ENCODE data around the gene TOB1. TPM values are rescaled to one million over a fixed set of nuclear protein-coding genes. Genes with fewer than 3 reads are reported as not detected.
A peak's percentile ranks its signal among the peaks of the same experiment; 100 is the strongest.

TOB1 gene, protein sequence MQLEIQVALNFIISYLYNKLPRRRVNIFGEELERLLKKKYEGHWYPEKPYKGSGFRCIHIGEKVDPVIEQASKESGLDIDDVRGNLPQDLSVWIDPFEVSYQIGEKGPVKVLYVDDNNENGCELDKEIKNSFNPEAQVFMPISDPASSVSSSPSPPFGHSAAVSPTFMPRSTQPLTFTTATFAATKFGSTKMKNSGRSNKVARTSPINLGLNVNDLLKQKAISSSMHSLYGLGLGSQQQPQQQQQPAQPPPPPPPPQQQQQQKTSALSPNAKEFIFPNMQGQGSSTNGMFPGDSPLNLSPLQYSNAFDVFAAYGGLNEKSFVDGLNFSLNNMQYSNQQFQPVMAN
- total RNA-seq (100 to 1,000 TPM in 4 of 9 donors, 10 to 100 TPM in 5; 22.4 to 332 (median 81.5) TPM), polyA plus RNA-seq (10 to 100 TPM; 42.9 to 75.4 (median 49.3) TPM)
- long read RNA-seq, donor 1, transcript TOB1-202 (2 exons, 2,229 nt), result major isoform, 28 of 103 reads
- long read RNA-seq, donor 1, partial matches to known transcripts, result 75 of 103 reads
- long read RNA-seq, donor 1, other reads (novel, unspliced or antisense), result 0 of 103 reads
- long read RNA-seq, donor 2, transcript TOB1-202 (2 exons, 2,229 nt), result major isoform, 45 of 45 reads
- long read RNA-seq, donor 2, partial matches to known transcripts, result 0 of 45 reads
- long read RNA-seq, donor 2, other reads (novel, unspliced or antisense), result 0 of 45 reads
- long read RNA-seq, donor 3, transcript TOB1-202 (2 exons, 2,229 nt), result major isoform, 16 of 16 reads
- long read RNA-seq, donor 3, partial matches to known transcripts, result 0 of 16 reads
- long read RNA-seq, donor 3, other reads (novel, unspliced or antisense), result 0 of 16 reads
- long read RNA-seq, donor 4, transcript TOB1-202 (2 exons, 2,229 nt), result major isoform, 10 of 201 reads
- long read RNA-seq, donor 4, partial matches to known transcripts, result 190 of 201 reads
- long read RNA-seq, donor 4, other reads (novel, unspliced or antisense), result 0 of 201 reads
- long read RNA-seq, donor 5, transcript TOB1-202 (2 exons, 2,229 nt), result major isoform, 107 of 122 reads
- long read RNA-seq, donor 5, partial matches to known transcripts, result 0 of 122 reads
- long read RNA-seq, donor 5, other reads (novel, unspliced or antisense), result 14 of 122 reads
- long read RNA-seq, donor 6, transcript TOB1-202 (2 exons, 2,229 nt), result major isoform, 11 of 168 reads
- long read RNA-seq, donor 6, partial matches to known transcripts, result 157 of 168 reads
- long read RNA-seq, donor 6, other reads (novel, unspliced or antisense), result 0 of 168 reads
- long read RNA-seq, donor 7, transcript TOB1-202 (2 exons, 2,229 nt), result major isoform, 6 of 6 reads
- long read RNA-seq, donor 7, partial matches to known transcripts, result 0 of 6 reads
- long read RNA-seq, donor 7, other reads (novel, unspliced or antisense), result 0 of 6 reads
- long read RNA-seq, donor 8, transcript TOB1-202 (2 exons, 2,229 nt), result major isoform, 43 of 43 reads
- long read RNA-seq, donor 8, partial matches to known transcripts, result 0 of 43 reads
- long read RNA-seq, donor 8, other reads (novel, unspliced or antisense), result 0 of 43 reads
- long read RNA-seq, donor 9, transcript TOB1-202 (2 exons, 2,229 nt), result major isoform, 22 of 22 reads
- long read RNA-seq, donor 9, partial matches to known transcripts, result 0 of 22 reads
- long read RNA-seq, donor 9, other reads (novel, unspliced or antisense), result 0 of 22 reads
- long read RNA-seq, donor 10, transcript TOB1-202 (2 exons, 2,229 nt), result major isoform, 8 of 137 reads
- long read RNA-seq, donor 10, partial matches to known transcripts, result 129 of 137 reads
- long read RNA-seq, donor 10, other reads (novel, unspliced or antisense), result 0 of 137 reads

- Histone ChIP-seq H3K4me3 (peak within 1 kb of the TSS; percentile 64 to 96 (median 90)), H3K4me1 (replicated peaks in 1 of 2) (peaks cover 11 to 44% of the 10 kb centered on the region in 2 donors), H3K36me3 (replicated peaks in 1 of 2) (peaks cover 0 to 22% of the 10 kb centered on the region in 2 donors), H3K27me3 (no peaks in the 10 kb centered on the region), H3K9me3 (replicated peaks in 1 of 3) (no peaks in the 10 kb centered on the region), H3K27ac (peak within 1 kb of the TSS; percentile 97 to 100 (median 100))
- intact Hi-C loops (cut with DNase I), result no loop called here
- 0 to 1% (median 1%) methylated on average over 20 to 75 of the region's 75 CpGs for WGBS, 4 donors
- TF ChIP-seq, protein P1, sequence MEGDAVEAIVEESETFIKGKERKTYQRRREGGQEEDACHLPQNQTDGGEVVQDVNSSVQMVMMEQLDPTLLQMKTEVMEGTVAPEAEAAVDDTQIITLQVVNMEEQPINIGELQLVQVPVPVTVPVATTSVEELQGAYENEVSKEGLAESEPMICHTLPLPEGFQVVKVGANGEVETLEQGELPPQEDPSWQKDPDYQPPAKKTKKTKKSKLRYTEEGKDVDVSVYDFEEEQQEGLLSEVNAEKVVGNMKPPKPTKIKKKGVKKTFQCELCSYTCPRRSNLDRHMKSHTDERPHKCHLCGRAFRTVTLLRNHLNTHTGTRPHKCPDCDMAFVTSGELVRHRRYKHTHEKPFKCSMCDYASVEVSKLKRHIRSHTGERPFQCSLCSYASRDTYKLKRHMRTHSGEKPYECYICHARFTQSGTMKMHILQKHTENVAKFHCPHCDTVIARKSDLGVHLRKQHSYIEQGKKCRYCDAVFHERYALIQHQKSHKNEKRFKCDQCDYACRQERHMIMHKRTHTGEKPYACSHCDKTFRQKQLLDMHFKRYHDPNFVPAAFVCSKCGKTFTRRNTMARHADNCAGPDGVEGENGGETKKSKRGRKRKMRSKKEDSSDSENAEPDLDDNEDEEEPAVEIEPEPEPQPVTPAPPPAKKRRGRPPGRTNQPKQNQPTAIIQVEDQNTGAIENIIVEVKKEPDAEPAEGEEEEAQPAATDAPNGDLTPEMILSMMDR (IDR thresholded peaks at IDR 0.05), result peak in 1 of 6 experiments; percentile 14
- peak; percentile 98 to 99 for TF ChIP-seq POLR2A (IDR thresholded peaks at IDR 0.05)
- peak; percentile 98 to 99 (median 98) for DNase-seq
Measured at GRCh38 chr17:50866261-50866949, at the start of gene TOB1. Gene TOB1 (minus strand): TSS chr17:50866354. CDS start chr17:50864017, 2,337 bp downstream.

DNA sequence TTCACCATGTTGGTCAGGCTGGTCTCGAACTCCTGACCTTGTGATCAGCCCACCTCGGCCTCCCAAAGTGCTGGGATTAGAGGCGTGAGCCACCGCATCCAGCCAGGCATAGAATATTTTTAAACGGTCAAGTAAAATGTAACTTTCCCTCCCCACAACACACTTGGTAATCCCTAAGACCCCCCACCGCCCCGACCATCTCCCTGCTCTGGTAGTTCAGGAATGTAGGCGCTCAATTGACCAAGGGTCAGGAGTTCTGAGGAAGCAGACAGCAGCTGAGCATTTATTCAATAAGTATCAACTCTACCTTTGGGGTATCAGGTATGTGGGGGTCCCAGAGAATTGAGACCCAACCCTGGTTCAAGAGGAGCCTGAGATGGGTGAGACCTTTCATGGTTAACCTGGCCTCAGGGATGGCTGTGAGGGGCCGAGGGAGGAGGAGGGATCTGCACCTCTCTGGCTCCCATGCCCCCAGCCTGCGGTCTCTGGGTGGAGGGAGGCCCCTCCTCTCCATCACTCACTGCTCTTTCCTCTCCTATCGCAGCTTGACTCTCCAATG lies 48.4 kb upstream of the TOB1 start:
- 84 to 92% (median 89%) methylated on average over 8 to 11 of the region's 11 CpGs for WGBS, 4 donors

GRCh38 chr17:50913120-50913519 lies 47.0 kb upstream of the TOB1 start:
- no peak for TF ChIP-seq POLR2A (IDR thresholded peaks at IDR 0.05)
- TF ChIP-seq, protein P1 (IDR thresholded peaks at IDR 0.05), result no peak
- no peak overlapping the region for H3K27ac ChIP-seq
- intact Hi-C loops (cut with DNase I), result no loop called here
- H3K9me3 ChIP-seq (replicated peaks in 1 of 3), result no peaks in the 10 kb centered on the region
- H3K27me3 ChIP-seq, result no peaks in the 10 kb centered on the region
- DNase-seq, result no peak
- H3K36me3 ChIP-seq (replicated peaks in 1 of 2), result no peaks in the 10 kb centered on the region
- WGBS, 4 donors, result 54 to 81% (median 73%) methylated on average over 1 to 2 of the region's 2 CpGs
- H3K4me1 ChIP-seq (replicated peaks in 1 of 2), result no peaks in the 10 kb centered on the region
- H3K4me3 ChIP-seq, result no peak overlapping the region

More for the DNA sequence above, 48.4 kb upstream of the TOB1 start:
- H3K36me3 ChIP-seq (replicated peaks in 1 of 2), result no peaks in the 10 kb centered on the region
- no peak for DNase-seq
- peaks cover 0 to 6% of the 10 kb centered on the region in 2 donors for H3K4me1 ChIP-seq (replicated peaks in 1 of 2)
- no peaks in the 10 kb centered on the region for H3K9me3 ChIP-seq (replicated peaks in 1 of 3)
- TF ChIP-seq, protein P1 (IDR thresholded peaks at IDR 0.05), result no peak
- TF ChIP-seq POLR2A (IDR thresholded peaks at IDR 0.05), result no peak
- no peaks in the 10 kb centered on the region for H3K27me3 ChIP-seq
- H3K27ac ChIP-seq, result no peak overlapping the region
- no peak overlapping the region for H3K4me3 ChIP-seq
- intact Hi-C loops (cut with DNase I), result no loop called here
